HG02642 (cell line): ENCODE data around the gene P2RX5.

Experiments used
- ATAC-seq: cut with Tn5 transposase; IDR thresholded peaks from one replicate; pipeline ENCODE4 v1.9.1; 2021; ENCODE audit warnings: mild to moderate bottlenecking; ENCODE audit not compliant: unreplicated experiment, poor library complexity

Gene P2RX5

DNA sequence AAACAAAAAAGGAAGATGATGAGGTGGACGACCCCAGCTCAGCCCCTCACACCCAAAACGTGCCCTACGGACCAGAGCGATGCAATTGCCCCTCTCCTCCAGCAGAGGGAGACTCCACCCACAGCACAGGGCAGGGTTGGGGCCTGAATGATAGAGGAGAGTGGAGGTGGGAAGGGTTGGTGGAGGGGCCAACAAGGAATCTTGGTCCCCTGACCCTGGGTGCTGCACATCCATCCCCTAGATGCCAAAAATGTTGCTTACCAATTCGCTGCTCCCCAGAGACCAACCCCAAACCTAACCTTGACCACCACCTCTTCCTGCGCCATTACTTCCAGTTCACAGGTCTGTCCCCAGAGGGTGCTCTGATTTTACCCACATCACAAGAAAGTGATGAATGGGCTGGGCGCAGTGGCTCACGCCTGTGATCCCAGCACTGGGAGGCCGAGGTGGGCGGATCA lies 12.9 kb downstream of the P2RX5 start:
- peak; percentile 61 for ATAC-seq

DNA sequence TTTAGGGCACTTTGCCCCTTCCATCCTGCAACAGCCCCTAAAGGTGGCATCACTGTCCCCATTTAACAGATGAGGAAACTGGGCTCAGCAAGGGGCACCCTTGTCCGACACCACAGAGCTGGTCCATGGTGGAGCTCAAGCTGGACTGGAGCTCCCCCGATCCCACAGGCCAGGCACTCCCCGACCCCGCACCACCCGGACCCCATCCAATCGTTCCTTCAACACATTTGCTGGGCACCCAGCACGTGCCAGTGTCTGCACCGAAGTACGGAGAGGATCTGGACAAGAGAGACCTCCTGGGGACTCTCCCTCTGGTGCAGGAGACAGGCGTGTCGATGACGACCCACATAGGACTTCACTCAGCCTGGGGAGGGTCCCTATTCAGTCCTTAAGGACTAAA lies 13.9 kb downstream of the P2RX5 start:
- no peak for ATAC-seq

GRCh38 chr17:3681565-3681964 lies 14.4 kb downstream of the P2RX5 start:
- no peak for ATAC-seq

- no peak for ATAC-seq
These were observed 14.9 kb downstream of the P2RX5 start for GRCh38 chr17:3681057-3681456.

- ATAC-seq = no peak
These were observed 16.3 kb downstream of the P2RX5 start for GRCh38 chr17:3679531-3680126.

DNA sequence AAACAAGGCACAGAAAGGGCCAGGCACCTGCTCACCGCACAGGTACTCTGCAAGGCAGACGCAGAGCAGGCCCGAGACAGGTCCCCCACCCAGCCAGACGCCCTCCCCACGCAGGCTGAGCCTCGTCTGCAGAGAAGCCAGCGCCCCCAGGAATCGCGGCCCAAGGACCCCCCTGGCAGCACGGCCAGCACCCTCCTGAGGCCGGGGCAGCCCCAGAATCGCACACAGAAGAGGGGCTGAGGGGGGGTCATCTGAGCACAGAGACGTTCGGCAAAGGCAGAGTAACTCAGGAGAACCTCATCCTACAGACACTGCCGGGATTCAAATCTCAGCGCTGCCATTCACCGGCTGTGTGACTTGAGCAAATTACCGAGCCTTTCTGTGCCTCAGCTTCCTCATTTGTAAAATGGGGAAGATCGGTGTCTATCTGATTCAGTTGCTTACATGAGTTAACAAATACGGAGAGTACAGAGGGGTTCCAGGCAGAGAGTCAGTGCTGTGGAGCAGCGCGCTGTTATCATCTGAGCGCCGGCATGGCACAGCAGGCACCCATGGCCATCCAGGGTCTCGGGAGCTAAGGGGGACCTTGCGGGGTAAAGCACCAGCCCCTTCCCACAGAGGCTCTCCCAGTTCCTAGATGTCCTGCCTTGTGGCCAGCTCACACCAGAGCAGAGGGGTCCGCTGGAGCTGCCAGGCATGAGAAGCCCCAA lies 17.0 kb downstream of the P2RX5 start:
- ATAC-seq = no peak

- no peak for ATAC-seq
These were observed 17.7 kb downstream of the P2RX5 start for GRCh38 chr17:3678095-3678820.

DNA sequence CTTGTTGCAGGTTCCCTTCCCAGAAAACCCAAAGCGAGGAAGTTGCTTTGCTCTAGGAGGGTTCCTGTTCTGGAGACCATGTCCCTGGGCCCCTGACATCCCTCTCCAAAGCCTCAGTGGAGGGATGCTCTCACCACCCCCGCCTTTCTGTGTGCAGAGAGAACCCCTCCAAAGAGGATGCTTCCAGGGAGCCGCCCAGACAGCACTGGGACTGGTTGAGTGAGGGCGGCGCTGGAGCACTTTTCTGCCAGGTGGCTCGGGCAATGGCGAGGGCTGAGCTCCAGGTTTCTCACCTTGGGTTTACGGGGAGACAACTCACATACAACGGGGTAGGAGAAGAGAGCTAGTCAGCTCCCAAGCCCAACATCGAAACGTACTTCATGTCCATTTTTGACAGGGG lies 20.1 kb downstream of the P2RX5 start:
- ATAC-seq = no peak

- no peak for ATAC-seq
These were observed 23.4 kb downstream of the P2RX5 start for GRCh38 chr17:3672571-3672970.

DNA sequence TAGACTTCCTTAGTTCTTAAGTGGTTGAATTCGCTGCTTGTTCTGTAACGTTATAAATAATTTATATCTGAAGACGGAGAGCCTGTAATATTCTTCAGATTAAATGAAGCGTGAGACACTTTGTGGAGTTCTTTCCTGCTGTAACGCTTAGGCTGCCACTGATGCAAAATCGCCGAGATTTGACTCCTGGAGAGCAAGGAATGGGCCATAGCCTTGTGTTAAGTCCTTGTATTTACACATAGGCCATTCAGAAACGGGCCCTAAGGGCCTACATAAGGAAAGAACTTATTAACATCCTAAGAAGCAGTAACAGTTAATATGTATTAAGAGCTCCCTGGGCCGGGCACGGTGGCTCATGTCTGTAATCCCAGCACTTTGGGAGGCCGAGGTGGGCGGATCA lies 26.4 kb downstream of the P2RX5 start:
- no peak for ATAC-seq

GRCh38 chr17:3669085-3669347 lies 26.9 kb downstream of the P2RX5 start:
- ATAC-seq = no peak

DNA sequence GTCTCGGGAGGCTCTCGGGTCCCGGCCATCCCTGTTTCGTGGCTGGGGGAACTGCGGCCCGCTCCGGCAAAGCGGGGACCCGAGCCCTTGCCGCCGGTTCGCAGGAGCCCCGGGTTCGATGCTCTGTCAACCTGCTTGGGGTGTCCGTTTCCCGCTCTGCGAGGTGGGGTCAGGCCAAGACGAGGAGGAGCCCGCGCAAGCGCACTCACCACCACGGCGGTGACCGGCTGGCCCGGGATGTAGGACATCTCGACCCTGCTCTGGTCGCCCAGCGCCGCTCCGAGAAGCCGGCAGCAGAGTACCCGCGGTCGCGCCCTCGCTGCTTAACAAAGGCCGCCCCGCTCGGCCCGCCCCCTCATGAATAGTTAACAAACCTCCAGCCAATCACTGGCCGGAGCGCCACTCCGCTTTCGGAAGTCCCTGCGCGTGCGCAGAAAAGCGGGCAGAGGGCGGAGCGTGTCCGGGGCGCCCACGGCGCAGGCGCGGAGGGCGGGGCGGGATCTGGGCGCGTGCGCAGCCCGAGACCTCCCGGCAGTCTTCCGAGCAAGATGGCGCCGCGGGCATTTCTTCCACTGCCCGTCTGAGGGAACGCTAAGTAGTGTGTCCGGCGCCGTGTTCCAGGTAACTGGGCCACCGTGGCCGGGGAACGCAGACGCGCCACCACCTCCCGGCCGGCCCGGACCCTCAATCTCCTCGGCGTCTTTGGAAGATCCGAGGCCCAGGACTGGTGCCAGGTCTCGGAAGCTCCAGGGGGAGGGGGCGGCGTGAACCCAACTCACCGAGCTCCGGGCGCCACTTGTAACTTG lies 27.5 kb downstream of the P2RX5 start, which contains the start of the genes EMC6 and TAX1BP3:
TSS of gene EMC6 (plus strand) at position 534 of the 806 bp plus-strand sequence. CDS start 335 bp downstream, outside the sequence.
TSS of gene TAX1BP3 (minus strand) at position 300 of the 806 bp plus-strand sequence. CDS start at position 248, 52 bp downstream.
- ATAC-seq = peak; percentile 85

GRCh38 chr17:3667366-3668278 lies 28.3 kb downstream of the P2RX5 start:
- peak; percentile 16 for ATAC-seq

GRCh38 chr17:3666516-3666915 lies 29.4 kb downstream of the P2RX5 start:
- ATAC-seq = no peak

- ATAC-seq = no peak
These were observed 30.1 kb downstream of the P2RX5 start for GRCh38 chr17:3665834-3666233.

- no peak for ATAC-seq
These were observed 32.6 kb downstream of the P2RX5 start for GRCh38 chr17:3663102-3664011.

- ATAC-seq = no peak
These were observed 35.6 kb downstream of the P2RX5 start for GRCh38 chr17:3660311-3660891.

DNA sequence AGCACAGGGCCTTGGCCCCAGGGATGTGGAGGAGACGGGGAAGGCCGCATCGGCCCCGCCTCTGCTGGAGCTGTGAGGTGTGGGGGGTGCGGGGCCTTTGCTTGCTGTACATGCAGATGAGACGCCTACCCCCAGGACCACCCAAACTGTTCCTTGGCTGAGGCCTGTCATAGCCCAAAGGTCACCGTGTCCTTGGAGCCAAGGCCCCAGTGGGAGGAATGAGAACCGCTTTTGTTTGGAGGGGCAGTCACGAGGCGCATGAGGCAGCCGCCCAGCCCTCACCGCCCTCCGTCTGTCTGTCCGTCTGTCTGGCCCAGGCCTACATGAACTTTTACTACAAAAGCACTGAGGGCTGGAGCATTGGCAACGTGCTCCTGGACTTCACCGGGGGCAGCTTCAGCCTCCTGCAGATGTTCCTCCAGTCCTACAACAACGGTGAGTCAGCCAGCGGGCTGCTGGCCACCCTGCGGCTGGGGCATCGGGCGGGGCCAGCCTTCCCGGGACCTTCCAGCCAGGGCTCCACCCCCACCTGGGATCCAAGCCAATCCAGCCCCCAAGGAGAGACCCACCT lies 36.3 kb downstream of the P2RX5 start:
- ATAC-seq = no peak
